SK-N-SH treated with all-trans-retinoic acid at 6 μM for 48 hours (cell line): Measurements from ENCODE around the gene IPPK.

Experiments used
- ATAC-seq: fragments of 200-7000 bp; cut with Tn5 transposase; 3 replicates; pipeline ENCODE4 v1.9.1; 2020; ENCODE audit warnings: mild to moderate bottlenecking, moderate library complexity
- ARNTL ChIP-seq: fragments of 450-650 bp; formaldehyde crosslinking; IDR thresholded peaks from 2 replicates; pipeline ENCODE4 v1.5.0; 2020; ENCODE audit warnings: low read depth, mild to moderate bottlenecking, moderate library complexity, borderline replicate concordance
- BACH2 ChIP-seq: fragments of 250-450 bp; sonication (Bioruptor Pico); IDR thresholded peaks from 2 replicates; pipeline ENCODE4 v1.9.0; 2021; ENCODE audit warnings: mild to moderate bottlenecking, borderline replicate concordance
- CSDC2 ChIP-seq: fragments of 250-450 bp; sonication (Bioruptor Pico); IDR thresholded peaks from 2 replicates; pipeline ENCODE4 v1.5.0; 2020; ENCODE audit warnings: mild to moderate bottlenecking, moderate library complexity
- ESRRG ChIP-seq: fragments of 250-450 bp; sonication (Bioruptor Pico); IDR thresholded peaks from 2 replicates; pipeline ENCODE4 v1.6.1; 2021; ENCODE audit warnings: mild to moderate bottlenecking
- GLIS3 ChIP-seq: fragments of 250-450 bp; sonication (Bioruptor Pico); IDR thresholded peaks from 2 replicates; pipeline ENCODE4 v1.5.0; 2020; ENCODE audit warnings: mild to moderate bottlenecking, moderate library complexity
- ISL1 ChIP-seq: fragments of 250-450 bp; sonication (Bioruptor Pico); IDR thresholded peaks from 2 replicates; pipeline ENCODE4 v2.1.2; 2022; ENCODE audit warnings: mild to moderate bottlenecking, moderate library complexity
- OSR1 ChIP-seq: fragments of 250-450 bp; sonication (Bioruptor Pico); IDR thresholded peaks from 2 replicates; pipeline ENCODE4 v1.8.0; 2022; ENCODE audit warnings: moderate library complexity, mild to moderate bottlenecking, inconsistent platforms
- POU6F1 ChIP-seq: fragments of 250-450 bp; sonication (Bioruptor Pico); IDR thresholded peaks from 2 replicates; pipeline ENCODE4 v1.8.0; 2021; ENCODE audit warnings: low read depth, mild to moderate bottlenecking, moderate library complexity, borderline replicate concordance
- PPARA ChIP-seq: fragments of 250-450 bp; sonication (Bioruptor Pico); IDR thresholded peaks from 2 replicates; pipeline ENCODE4 v1.5.0; 2020; ENCODE audit warnings: mild to moderate bottlenecking, borderline replicate concordance
- RARB ChIP-seq: fragments of 250-450 bp; sonication (Bioruptor Pico); IDR thresholded peaks from 2 replicates; pipeline ENCODE4 v1.8.0; 2021; ENCODE audit warnings: mild to moderate bottlenecking, moderate library complexity
- SNAI2 ChIP-seq: fragments of 250-450 bp; sonication (Bioruptor Pico); IDR thresholded peaks from 2 replicates; pipeline ENCODE4 v1.5.0; 2020; ENCODE audit warnings: mild to moderate bottlenecking, moderate library complexity
- TCF4 ChIP-seq: fragments of 250-450 bp; sonication (Bioruptor Pico); IDR thresholded peaks from 2 replicates; pipeline ENCODE4 v1.8.0; 2021; ENCODE audit warnings: mild to moderate bottlenecking, moderate library complexity, borderline replicate concordance
- TOX ChIP-seq: fragments of 250-450 bp; sonication (Bioruptor Pico); IDR thresholded peaks from 2 replicates; pipeline ENCODE4 v1.8.0; 2021; ENCODE audit warnings: mild to moderate bottlenecking, moderate library complexity, borderline replicate concordance
- TSHZ2 ChIP-seq: fragments of 250-450 bp; sonication (Bioruptor Pico); IDR thresholded peaks from 2 replicates; pipeline ENCODE4 v1.5.0; 2020; ENCODE audit warnings: mild to moderate bottlenecking, moderate library complexity
- ZC3H10 ChIP-seq: fragments of 250-450 bp; sonication (Bioruptor Pico); IDR thresholded peaks from 2 replicates; pipeline ENCODE4 v1.5.1; 2021; ENCODE audit warnings: mild to moderate bottlenecking, moderate library complexity
- ZFP3 ChIP-seq: fragments of 250-450 bp; sonication (Bioruptor Pico); IDR thresholded peaks from 2 replicates; pipeline ENCODE4 v1.5.0; 2020; ENCODE audit warnings: mild to moderate bottlenecking, moderate library complexity
- ZFP30 ChIP-seq: fragments of 450-650 bp; formaldehyde crosslinking; IDR thresholded peaks from 2 replicates; pipeline ENCODE4 v1.5.0; 2022; ENCODE audit warnings: mild to moderate bottlenecking, moderate library complexity
- ZNF8 ChIP-seq: fragments of 450-650 bp; formaldehyde crosslinking; IDR thresholded peaks from 2 replicates; pipeline ENCODE4 v1.5.0; 2020; ENCODE audit warnings: mild to moderate bottlenecking, moderate library complexity
- TF ChIP-seq, protein P1 (sequence below): fragments of 250-450 bp; sonication (Bioruptor Pico); IDR thresholded peaks from 2 replicates; pipeline ENCODE4 v1.5.1; 2020; ENCODE audit warnings: low read depth, mild to moderate bottlenecking, moderate library complexity
- TF ChIP-seq, protein P2 (sequence below): fragments of 250-450 bp; sonication (Bioruptor Pico); IDR thresholded peaks from 2 replicates; pipeline ENCODE4 v1.5.1; 2021; ENCODE audit warnings: mild to moderate bottlenecking, moderate library complexity

The IPPK gene

GRCh38 chr9:92711146-92711545, 41.2 kb upstream of the IPPK start (continued):
- TF ChIP-seq POU6F1 (CRISPR knock-in tag) = no peak
- TF ChIP-seq TCF4 (CRISPR knock-in tag) = no peak

DNA sequence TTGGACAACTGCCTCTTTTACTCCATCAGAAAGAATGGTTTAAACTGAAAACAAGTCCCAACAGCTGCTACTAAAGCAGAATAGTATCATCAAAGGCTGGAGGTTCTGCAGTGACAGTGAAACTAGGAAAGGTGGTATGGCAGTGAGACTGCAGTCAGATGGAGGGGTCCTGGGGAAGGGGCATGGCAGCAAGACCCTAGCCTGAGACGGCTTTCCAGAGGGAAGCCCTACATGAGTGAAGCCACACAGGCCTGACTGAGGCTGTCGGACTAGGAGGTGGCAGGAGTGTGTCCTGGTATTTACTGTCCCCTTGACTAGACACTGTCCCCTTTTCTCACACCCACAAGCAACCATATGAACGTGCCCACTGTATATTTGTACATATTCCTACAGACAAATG, 40.4 kb upstream of the IPPK start:
- no peak for ATAC-seq

GRCh38 chr9:92709954-92710353, 40.0 kb upstream of the IPPK start:
- TF ChIP-seq, protein P1, sequence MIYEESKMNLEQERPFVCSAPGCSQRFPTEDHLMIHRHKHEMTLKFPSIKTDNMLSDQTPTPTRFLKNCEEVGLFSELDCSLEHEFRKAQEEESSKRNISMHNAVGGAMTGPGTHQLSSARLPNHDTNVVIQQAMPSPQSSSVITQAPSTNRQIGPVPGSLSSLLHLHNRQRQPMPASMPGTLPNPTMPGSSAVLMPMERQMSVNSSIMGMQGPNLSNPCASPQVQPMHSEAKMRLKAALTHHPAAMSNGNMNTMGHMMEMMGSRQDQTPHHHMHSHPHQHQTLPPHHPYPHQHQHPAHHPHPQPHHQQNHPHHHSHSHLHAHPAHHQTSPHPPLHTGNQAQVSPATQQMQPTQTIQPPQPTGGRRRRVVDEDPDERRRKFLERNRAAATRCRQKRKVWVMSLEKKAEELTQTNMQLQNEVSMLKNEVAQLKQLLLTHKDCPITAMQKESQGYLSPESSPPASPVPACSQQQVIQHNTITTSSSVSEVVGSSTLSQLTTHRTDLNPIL (CRISPR knock-in tag) = no peak
- no peak for TF ChIP-seq ISL1
- no peak for TF ChIP-seq GLIS3 (CRISPR knock-in tag)
- no peak for TF ChIP-seq BACH2 (CRISPR knock-in tag)
- TF ChIP-seq ZFP3 (CRISPR knock-in tag) = no peak
- TF ChIP-seq ZFP30 (CRISPR knock-in tag) = no peak
- TF ChIP-seq SNAI2 (CRISPR knock-in tag) = no peak
- TF ChIP-seq CSDC2 (CRISPR knock-in tag) = no peak
- TF ChIP-seq, protein P2, sequence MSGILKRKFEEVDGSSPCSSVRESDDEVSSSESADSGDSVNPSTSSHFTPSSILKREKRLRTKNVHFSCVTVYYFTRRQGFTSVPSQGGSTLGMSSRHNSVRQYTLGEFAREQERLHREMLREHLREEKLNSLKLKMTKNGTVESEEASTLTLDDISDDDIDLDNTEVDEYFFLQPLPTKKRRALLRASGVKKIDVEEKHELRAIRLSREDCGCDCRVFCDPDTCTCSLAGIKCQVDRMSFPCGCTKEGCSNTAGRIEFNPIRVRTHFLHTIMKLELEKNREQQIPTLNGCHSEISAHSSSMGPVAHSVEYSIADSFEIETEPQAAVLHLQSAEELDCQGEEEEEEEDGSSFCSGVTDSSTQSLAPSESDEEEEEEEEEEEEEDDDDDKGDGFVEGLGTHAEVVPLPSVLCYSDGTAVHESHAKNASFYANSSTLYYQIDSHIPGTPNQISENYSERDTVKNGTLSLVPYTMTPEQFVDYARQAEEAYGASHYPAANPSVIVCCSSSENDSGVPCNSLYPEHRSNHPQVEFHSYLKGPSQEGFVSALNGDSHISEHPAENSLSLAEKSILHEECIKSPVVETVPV (CRISPR knock-in tag) = no peak
- TF ChIP-seq ARNTL = no peak
- no peak for TF ChIP-seq PPARA (CRISPR knock-in tag)
- no peak for TF ChIP-seq RARB (CRISPR knock-in tag)
- TF ChIP-seq TSHZ2 = no peak
- no peak for TF ChIP-seq ESRRG
- ATAC-seq = no peak

More for the DNA sequence above, 40.4 kb upstream of the IPPK start:
- TF ChIP-seq, protein P2 (CRISPR knock-in tag) = no peak
- TF ChIP-seq RARB (CRISPR knock-in tag) = no peak
- no peak for TF ChIP-seq ZFP30 (CRISPR knock-in tag)
- TF ChIP-seq TCF4 (CRISPR knock-in tag) = no peak
- TF ChIP-seq ZNF8 (CRISPR knock-in tag) = no peak
- no peak for TF ChIP-seq ZC3H10

DNA sequence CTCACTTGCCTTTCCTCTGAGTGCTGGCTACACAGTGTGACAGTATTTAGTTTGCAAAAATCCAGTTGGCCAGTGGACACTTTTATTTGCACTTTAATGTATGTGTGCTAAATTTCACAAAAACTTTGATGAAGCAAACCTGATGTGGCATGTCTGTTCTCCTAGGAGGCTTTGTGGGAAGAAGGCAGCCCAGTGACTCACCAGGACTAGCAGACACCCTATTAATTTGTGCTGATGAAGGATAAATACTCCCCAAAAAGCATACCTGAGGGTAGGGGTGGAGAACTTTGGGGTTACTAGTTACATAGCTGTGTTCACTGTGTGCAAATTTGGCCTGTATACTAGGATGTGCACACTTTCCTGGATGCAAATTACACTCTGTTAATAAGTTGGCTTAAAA, 39.3 kb upstream of the IPPK start:
- ATAC-seq = no peak
- TF ChIP-seq BACH2 (CRISPR knock-in tag) (no peak), ZNF8 (CRISPR knock-in tag) (no peak), ZFP30 (CRISPR knock-in tag) (no peak), TCF4 (CRISPR knock-in tag) (no peak), OSR1 (no peak), TSHZ2 (no peak), TOX (no peak), RARB (CRISPR knock-in tag) (no peak), POU6F1 (CRISPR knock-in tag) (no peak), ZC3H10 (no peak), GLIS3 (CRISPR knock-in tag) (no peak)
- TF ChIP-seq, protein P2 (CRISPR knock-in tag) = no peak
